DOHH2 (cell line): ENCODE results near the gene FAM32A.

Experiments used
- EZH2phosphoT487 ChIP-seq: fragments of 200-600 bp; sonication (generic); IDR thresholded peaks from 2 replicates; pipeline ENCODE4 v1.6.1; 2017; ENCODE audit warnings: borderline replicate concordance, mild to moderate bottlenecking, antibody characterized with exemption, low read length, moderate library complexity, mixed read lengths
- TF ChIP-seq, protein P1 (sequence below): fragments of 200-600 bp; sonication (generic); IDR thresholded peaks from one replicate; pipeline ENCODE4 v1.5.1; 2014; ENCODE audit warnings: antibody characterized with exemption, mild to moderate bottlenecking, low read depth, low read length; ENCODE audit not compliant: poor library complexity, severe bottlenecking

DNA sequence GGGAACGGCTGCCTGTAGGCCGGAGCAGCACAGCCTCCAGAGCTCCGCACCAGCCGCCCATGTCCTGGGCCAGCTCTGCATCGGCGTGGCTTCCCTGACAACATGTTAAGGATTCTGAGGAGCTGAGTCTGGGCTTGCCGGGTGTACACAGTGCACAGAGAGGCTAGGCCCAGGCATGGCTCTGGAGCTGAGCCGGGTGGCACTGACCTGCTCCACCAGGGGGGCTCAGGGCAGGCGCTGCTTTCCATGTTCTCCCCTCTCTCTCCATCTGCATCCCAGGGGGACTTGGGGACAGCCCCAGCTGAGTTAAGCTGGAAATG, 44.1 kb downstream of the FAM32A start:
- TF ChIP-seq, protein P1, sequence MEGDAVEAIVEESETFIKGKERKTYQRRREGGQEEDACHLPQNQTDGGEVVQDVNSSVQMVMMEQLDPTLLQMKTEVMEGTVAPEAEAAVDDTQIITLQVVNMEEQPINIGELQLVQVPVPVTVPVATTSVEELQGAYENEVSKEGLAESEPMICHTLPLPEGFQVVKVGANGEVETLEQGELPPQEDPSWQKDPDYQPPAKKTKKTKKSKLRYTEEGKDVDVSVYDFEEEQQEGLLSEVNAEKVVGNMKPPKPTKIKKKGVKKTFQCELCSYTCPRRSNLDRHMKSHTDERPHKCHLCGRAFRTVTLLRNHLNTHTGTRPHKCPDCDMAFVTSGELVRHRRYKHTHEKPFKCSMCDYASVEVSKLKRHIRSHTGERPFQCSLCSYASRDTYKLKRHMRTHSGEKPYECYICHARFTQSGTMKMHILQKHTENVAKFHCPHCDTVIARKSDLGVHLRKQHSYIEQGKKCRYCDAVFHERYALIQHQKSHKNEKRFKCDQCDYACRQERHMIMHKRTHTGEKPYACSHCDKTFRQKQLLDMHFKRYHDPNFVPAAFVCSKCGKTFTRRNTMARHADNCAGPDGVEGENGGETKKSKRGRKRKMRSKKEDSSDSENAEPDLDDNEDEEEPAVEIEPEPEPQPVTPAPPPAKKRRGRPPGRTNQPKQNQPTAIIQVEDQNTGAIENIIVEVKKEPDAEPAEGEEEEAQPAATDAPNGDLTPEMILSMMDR, result no peak
- no peak for TF ChIP-seq EZH2phosphoT487
